GM19240 (cell line): ENCODE results near the gene PRCC.
A peak's percentile ranks its signal among the peaks of the same experiment; 100 is the strongest.

Experiments used
- DNase-seq: peaks from one replicate; pipeline ENCODE4 v3.0.0; 2011; ENCODE audit warnings: low spot score; ENCODE audit not compliant: insufficient read length

Gene PRCC, protein sequence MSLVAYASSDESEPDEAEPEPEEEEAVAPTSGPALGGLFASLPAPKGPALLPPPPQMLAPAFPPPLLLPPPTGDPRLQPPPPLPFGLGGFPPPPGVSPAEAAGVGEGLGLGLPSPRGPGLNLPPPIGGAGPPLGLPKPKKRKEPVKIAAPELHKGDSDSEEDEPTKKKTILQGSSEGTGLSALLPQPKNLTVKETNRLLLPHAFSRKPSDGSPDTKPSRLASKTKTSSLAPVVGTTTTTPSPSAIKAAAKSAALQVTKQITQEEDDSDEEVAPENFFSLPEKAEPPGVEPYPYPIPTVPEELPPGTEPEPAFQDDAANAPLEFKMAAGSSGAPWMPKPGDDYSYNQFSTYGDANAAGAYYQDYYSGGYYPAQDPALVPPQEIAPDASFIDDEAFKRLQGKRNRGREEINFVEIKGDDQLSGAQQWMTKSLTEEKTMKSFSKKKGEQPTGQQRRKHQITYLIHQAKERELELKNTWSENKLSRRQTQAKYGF

DNA sequence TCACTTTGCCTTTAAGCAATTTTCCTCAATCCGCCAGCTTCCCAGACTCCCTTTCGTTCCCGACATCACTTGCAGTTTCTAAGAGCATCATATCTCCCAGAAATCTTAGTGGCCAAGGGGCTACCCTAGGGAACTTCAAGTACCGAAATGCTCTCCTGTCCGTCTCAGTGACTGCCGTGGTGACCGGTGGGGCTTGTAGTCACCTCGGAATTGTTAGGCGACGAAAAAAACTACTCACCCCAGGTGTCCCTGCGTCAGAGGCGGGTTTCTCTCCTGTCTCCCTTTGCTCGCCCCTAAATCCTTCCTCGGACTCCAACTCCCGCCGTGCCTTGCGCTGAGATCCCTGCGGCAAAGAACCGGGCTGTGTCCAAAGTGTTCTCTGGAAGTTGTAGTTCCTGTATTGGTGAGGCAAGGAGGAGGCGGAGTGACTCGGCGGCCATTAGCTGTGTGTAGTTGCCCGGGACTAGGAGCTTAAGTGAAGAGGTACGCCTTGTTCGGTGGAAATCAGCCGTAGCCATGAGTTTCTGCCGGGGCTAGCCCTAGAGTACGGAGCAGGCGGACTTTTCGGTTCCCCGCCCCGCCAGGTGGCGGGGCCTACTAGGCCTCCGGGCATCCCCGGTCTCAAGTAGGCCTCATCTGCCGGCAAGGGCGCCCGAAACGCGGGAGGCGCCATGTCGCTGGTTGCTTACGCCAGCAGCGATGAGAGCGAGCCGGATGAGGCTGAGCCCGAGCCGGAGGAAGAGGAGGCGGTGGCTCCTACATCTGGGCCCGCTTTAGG is at the start of gene PRCC:
Gene PRCC, plus strand, starts transcription at position 435 of the 778 bp plus-strand sequence. Its CDS starts 237 bp downstream, at position 672.
- peak; percentile 91 for DNase-seq

DNA sequence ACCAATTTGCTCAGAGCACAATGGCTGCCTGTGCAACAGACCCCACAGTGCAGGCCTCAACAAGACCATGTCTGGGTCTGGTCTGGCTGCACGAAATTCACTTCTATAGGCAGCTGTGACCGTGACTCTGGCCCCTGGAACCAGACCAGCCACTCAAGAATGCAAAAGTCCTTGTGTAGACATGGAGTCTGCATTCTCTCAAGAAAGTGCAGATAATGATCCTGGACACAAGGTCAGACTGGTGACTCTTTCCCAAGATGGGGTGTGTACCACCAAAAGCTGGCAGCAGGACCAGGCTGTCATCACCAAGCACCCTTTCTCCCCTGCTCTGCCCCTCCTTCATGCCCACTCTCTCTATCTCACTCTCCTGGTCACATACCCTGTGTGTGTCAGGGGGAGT is 46.2 kb upstream of the PRCC start:
- no peak for DNase-seq

DNA sequence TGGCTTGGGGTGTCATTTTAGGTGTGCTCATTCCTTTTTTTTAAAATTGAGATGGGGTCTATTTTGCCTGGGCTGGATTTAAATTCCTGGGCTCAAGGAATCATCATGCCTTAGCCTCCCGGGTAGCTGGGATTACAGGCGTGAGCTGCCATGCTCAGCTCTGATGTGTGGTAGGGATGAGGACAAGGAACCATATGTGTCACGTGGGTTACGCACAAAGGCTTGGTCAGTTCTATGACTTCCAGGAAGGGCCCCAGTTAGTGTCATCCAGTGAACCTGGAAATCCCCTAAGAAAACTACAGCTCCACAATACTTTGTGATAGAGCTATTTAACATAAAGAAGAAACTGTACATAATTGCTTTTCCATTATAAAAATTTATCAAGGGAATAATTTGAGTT is 45.8 kb upstream of the PRCC start:
- DNase-seq = no peak

DNA sequence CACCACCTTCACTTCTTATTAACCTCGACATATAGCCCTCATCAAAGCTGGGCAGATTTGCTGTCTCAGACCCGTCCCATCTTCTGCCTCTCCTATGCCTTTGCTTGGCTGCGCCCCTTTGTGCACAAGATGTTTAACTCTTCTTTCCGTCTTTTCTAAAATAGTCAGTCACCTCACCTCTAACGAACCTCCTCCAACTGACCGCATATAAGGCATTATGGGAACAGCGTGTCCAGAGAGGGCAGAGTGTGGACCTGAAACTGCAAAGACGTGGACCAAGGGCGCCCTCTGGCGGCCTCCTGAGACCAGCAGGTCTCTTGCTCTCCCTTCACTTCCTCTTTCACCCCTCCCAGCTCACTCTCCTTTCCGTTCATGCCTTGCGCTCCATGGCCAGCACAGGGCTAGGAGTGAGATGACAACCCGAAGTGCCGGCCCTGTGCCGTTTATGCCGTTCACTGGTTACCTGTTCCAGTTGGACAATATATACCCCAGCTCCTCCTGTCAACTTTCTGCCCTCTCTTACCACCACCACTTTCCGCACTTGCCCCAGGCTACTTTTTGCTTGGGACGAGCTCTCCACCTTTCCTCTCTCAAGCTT is 41.6 kb upstream of the PRCC start:
- DNase-seq = peak; percentile 85

DNA sequence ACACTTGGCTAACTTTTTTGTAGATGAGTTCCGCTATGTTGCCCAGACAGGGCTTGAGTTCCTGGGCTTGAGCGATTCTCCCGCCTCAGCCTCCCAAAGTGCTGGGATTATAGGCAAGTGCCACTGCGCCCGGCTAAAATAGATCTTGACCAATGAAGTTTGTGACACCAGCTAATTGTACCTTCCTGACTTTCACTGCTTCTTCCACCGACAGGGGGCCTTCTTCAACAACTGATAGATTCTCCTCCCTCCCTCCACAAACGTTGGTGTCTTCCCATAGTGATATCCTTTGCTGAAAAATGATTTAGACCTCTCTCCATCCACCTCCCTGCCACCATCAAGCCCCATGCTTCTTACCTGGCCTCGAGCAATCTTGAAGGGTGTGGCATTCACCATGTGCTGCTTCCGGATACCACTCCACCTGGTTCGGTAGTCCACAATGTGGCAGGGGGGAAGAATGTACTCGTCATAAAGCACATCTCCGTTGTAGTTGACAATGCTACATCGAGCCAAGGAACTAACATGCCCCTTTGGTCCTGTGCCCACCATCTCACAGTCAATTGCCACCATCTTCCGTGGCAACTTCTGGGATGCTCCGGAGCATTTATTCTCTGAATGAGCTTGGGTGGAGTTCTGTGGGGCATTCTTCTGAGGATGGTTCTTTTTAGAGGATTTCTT is 40.6 kb upstream of the PRCC start:
- DNase-seq = no peak

DNA sequence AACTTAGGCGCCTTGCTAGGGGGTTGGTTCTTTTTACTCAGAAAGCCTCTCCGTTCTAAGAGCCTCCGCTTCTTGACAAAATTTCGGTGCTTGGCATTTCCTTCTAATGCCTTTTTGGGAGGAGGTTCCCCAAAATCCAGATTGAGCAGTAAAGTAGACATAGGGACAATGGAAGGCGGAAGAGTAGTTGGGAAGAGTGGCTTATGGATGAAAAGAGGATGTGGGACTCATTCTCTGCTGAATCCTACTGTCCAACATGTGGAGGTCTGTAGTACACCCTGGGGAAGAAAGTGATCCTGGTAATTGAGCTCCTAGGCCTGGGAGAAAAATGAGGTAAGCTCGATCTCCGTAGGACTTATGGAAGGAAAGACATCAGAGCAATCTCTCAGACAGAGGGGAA is 39.8 kb upstream of the PRCC start:
- DNase-seq = no peak

DNA sequence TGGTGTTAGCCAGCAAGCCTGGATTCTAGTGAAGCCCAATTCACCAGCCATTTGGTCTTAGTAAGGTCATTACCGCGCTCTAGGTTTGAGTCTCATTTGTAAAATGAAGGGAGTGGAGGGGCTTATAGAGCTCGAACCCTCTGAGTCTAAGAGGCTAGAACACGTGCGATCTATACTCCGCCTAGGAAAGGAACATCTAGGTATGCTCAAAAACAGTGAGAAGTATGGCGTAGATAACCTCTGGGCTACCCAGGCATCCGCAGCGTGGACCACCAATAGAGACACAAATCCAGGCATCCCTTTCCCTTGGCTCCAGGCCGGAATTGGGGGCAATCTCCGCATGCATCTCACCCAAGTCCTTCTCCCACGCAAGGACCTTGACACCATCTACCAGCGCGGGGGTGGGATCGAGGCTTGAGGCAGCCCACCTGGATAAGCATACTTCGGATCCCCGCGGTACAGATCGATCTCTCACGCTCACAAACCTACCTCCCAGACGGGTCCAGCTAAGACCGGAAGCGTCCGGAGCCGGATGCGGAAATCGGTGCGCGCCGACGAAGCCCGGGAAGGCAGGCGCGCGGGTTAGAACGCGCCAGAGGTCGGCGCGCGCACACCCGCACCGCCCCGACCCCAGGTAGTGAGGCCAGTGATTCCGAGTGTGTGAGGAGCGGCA is 39.3 kb upstream of the PRCC start, which contains the start of gene METTL25B:
Gene METTL25B, plus strand, starts transcription at position 544 of the 673 bp plus-strand sequence. CDS start 636 bp downstream, outside the sequence.
- peak; percentile 75 for DNase-seq

DNA sequence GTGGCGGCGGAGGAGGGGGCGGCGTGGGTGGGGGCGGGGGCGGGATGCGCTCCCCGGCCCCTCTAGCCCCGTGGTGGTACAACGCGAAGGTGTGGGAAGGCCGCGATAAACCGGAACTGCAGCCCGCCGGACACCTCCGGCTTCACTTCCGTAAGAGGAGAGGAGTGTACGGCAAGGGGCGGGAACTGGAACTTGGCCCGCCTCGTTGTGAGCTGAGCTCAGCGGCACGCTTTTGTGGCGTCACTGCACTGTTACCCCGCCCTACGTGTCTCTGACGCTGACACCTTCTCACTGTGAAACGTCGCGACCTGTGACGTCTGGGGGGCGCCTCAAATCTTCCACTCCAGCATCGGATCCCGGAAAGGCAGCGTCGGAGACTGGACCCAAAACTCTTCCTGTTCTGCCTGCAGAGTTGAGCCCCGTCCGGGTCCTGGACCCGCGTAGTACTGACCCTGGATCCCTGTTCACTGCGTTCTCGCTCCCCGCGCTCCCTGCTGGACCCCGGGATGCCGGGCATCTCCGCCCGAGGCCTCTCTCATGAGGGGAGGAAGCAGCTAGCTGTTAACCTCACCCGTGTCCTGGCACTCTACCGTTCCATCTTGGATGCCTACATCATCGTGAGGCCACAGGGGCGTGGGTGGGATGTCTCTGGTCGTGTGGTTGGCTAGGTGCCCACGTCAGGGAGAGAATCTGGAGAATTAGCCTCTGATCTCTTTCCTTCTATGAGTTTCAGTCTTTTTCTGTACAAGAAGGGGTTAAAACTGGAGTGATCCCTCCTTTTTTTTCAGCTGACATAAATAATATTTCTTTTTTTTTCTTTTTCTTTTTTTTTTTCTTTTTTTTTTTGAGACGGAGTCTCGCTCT is 38.5 kb upstream of the PRCC start, which contains the start of gene ISG20L2:
Gene ISG20L2, minus strand, starts transcription at position 168 of the 864 bp plus-strand sequence. CDS start 1,114 bp downstream, outside the sequence.
- DNase-seq = peak; percentile 87

DNA sequence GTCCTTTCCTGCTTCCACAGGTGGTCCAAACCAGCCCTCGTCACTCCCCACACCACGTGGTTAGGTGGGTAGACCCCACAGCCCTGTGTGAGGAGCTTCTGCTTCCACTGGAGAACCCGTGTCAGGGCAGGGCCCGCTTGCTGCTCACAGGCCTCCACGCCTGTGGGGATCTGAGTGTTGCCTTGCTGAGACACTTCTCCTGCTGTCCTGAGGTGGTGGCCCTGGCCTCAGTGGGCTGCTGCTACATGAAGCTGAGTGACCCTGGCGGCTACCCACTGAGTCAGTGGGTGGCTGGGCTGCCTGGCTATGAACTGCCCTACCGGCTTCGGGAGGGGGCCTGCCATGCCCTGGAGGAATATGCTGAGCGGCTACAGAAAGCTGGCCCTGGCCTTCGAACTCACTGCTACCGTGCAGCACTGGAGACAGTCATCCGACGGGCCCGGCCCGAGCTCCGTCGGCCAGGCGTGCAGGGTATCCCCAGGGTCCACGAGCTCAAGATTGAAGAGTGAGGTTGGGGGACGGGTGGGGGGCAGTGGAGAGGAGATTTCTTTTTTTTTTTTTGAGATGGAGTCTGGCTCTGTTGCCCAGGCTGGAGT is 33.2 kb upstream of the PRCC start:
- no peak for DNase-seq

DNA sequence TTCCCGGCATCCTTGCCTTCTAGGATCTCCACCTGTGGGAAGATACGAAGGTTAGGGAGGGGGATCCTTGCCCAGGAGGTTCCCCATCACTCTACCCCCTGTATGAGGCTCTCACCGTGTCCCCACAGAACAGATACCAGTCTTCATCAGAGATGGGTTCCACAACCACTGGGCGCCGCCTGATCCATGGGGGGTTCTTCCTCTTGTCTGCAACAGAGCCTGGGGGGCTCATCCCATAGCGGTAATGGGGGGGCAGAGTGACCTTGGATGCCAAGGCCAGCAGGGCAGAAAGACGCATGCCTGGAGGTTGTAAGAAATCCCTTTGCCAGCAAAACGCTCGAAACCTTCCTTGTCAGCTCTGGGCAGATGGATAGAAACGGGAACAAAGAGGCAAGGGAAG is 28.9 kb upstream of the PRCC start:
- DNase-seq = no peak

DNA sequence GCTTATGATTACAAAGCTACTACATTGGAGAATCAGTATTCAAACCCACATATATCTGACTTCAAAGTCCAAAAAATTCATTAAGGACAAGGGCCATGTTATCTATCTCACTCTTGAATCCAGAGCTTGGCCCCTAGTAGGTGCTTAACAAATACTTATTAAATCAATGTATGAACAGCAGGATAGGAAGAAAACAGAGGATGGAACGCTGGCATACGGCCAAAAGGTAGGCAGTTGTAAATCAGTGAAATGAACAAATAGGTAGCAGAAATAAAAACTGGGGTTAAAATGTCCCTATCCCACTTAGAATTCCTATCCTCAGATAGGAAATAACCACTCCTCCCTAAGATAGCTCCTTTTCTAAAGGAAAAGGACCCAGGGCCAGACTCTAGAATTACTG is 28.4 kb upstream of the PRCC start:
- no peak for DNase-seq

DNA sequence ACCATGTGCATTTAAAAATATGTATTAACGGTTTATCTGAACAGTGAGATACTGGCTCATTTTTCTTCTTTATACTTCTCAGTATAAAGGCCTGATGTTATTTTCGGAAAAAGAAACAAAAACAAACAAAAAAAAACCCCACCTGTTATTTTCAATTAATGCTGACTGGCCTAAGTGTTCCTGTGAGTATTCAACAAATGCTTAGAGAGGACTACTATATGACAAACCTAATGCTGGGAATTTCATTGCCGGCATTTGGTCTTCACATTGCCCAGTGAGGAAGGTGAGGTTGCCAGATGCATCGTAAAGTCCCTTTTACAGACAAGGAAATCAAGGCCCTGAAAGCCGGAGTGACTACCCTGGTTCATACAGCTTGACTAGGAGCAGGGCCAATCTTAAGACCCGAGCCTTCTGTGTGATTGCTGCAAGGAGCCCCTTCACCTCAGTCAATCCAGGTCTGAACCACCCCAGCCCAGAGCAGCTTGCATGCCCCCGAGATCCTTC is 27.0 kb upstream of the PRCC start:
- no peak for DNase-seq

DNA sequence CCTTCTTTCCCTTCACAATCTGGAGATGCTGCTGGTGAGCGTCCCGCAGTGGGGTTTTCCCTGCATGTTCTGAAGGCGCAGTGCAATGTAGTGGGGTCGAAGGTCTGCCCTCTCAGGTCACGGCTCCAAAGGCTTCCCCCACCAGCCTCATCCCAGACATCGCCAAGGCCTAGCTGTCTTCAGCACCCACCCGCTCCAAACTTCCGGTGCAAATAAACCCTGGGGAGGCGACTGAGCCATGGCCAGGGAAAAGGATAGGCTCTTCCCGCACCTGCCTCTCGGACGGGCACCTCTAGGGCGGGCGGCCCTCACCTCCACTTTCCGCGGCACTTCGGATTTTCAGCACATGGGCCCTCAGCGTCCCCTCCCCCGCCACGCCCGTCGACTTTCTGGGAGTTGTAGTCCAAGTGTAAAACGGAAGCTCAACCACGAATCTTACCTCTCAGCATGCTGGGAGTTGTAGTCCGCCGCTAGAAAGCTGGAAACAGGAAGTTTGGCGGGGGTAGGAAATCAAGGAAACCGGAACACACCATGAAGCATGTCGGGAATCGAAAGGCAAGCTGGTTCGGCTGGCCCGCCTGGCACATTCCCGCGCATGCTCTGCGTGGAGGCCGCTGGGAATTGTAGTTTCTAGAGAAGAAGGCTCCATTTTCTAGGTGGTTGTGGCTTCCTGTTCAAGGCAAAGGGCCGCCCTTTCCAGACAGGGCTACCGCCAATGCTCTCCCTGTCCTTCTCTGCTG is 26.4 kb upstream of the PRCC start, which contains the start of gene MRPL24:
Gene MRPL24, minus strand, starts transcription at position 348 of the 740 bp plus-strand sequence. CDS start 2,384 bp downstream, outside the sequence.
- DNase-seq = peak; percentile 96

DNA sequence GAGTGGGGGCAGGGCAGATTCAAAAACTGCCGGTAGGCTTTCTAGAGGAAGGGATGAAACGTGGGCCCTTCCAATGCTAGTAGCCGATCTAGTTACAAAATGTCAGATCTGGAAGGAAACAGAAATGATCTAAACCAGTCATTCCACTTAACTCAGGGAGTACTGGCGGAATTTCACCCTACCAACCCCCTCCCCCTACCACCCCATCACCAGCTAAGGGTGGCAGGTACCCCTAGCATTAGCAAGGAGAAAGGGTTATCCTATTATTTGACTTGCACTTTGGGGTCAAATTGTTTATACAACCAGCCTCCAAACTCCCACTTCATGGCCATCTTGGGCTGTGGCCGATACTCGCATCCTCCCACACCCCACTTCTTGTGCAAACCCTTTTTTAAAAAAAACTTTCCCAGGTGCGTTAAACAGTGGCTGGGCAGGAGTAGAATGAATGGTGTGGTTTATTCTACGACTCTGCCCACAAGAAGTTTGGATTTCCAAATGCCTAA is 25.8 kb upstream of the PRCC start:
- DNase-seq = no peak

DNA sequence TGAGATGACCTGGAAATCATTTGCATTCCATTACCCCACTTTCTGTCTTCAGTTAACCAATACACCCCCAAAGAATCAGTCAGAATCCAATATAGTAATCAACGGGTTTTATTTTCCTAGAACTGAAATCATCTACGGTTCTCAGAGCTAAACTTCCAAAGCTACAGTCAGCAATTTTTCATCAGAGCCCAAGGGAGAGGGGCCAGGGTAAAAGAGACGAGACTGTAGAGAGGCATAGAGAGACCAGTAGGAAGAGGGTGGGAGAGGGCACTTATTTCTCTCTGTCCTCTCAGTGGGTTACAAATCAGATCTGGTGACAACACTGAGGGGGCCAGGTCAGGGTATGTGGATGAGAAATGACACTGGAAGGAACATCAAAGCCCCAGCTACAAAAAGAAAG is 25.3 kb upstream of the PRCC start:
- DNase-seq = no peak

DNA sequence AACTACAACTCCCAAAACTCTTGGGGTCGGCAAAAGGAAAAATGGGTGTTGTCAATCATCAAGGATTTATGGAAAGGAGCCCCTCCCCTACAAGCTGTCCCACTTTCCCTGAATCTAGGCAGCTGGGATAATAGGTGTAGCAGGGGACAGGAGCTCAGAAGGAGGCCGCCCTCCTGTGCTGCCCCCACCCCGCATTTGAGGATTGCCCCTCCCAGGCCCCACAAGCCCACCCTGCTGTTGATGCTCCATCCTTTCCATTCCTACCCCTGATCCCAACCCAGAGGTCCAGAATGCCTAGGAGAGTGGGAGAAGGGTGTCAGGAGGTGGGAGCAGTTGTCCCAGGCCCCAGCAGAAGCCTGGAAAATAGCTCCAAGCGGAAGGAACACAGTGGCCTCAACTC is 24.5 kb upstream of the PRCC start:
- DNase-seq = no peak

DNA sequence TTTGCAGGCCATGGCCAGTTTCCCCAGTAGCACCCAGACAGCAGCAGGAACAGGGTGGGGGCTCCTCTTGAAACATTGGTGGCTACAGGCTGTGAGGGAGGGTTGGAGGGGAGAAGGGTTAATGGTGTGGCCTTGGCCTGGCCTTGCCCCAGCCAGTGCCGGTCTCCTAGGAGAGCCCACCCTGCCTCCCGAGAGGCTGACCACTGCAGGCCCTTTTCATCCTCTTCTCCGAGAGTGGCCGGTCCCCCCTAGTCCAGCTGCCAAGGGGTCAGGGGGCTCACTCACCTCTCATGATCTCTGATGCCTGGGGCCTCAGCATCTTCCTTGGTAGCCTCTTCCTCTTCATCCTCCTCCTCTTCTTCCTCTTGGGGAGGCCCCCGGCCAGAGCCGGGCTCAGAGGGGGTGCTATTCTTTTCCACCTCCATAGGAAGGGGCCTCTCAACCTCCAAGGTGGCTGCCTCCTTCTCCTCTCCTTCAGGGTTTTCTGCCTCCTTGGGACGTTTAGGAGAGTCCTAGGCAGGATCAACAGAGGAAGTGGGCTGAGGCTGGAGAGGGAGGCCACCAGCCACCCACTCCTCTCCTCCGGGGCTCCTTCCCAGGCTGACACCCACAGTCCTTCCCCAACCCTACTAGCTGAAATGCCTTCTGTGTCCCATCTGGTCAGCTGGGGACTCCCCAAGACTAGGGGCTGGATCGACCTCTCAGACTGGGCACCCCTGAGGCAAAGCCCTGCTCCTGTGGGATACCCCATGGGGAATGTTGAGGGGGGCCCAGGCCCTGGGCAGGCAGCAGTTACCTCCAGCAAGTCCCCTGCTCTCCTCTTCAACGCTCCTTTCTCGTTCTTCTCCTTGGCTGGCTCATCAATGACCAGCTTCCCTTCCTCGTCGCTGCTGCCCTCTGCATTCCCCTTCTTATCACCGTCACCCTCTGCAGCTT is 23.7 kb upstream of the PRCC start:
- DNase-seq = no peak
